K562 (cell line): Measurements from ENCODE around the gene ARHGDIA. TPM values are rescaled to one million over a fixed set of nuclear protein-coding genes. Genes with fewer than 3 reads are reported as not detected.
A peak's percentile ranks its signal among the peaks of the same experiment; 100 is the strongest.

Experiments used
- HCFC1 ChIP-seq: IDR thresholded peaks from 2 replicates; pipeline ENCODE4 v1.6.1; 2012; ENCODE audit warnings: low read depth, low read length, improper control_type of control experiment
- KDM5B ChIP-seq: fragments of 200-600 bp; sonication (generic); IDR thresholded peaks from 2 replicates; pipeline ENCODE4 v1.6.1; 2012; ENCODE audit warnings: low read depth, mild to moderate bottlenecking, moderate library complexity, low read length, control low read depth, inconsistent platforms; ENCODE audit not compliant: insufficient replicate concordance
- L3MBTL2 ChIP-seq: fragments of 450-650 bp; IDR thresholded peaks from 2 replicates; pipeline ENCODE4 v1.6.1; 2016; ENCODE audit warnings: mild to moderate bottlenecking, moderate library complexity
- NR4A1 ChIP-seq, 2 experiments: fragments of 250-450 bp in 1 of 2; fragments of 450-650 bp in 1 of 2; sonication (Bioruptor Pico) in 1 of 2; IDR thresholded peaks; 2 replicates each; pipeline versions ENCODE4 v1.4.0 to v1.6.1; 2016 to 2020; ENCODE audit warnings: mild to moderate bottlenecking in 2 of 2, missing compliant biosample characterization in 1 of 2, missing genetic modification characterization in 1 of 2, moderate library complexity in 1 of 2
- SMARCE1 ChIP-seq: fragments of 450-650 bp; IDR thresholded peaks from 2 replicates; pipeline ENCODE4 v1.7.1; 2016; ENCODE audit warnings: mild to moderate bottlenecking
- TAF9B ChIP-seq: fragments of 450-650 bp; IDR thresholded peaks from 2 replicates; pipeline ENCODE4 v1.6.1; 2018; ENCODE audit warnings: mild to moderate bottlenecking; ENCODE audit not compliant: partially characterized antibody
- TFAM ChIP-seq: fragments of 250-450 bp; sonication (Bioruptor Pico); conservative IDR thresholded peaks from 2 replicates; pipeline ENCODE4 v1.5.0; 2021; ENCODE audit warnings: mild to moderate bottlenecking, moderate library complexity
- ZNF551 ChIP-seq: fragments of 250-450 bp; sonication (Bioruptor Pico); IDR thresholded peaks from 2 replicates; pipeline ENCODE4 v1.5.0; 2021; ENCODE audit warnings: mild to moderate bottlenecking, moderate library complexity
- ZNF668 ChIP-seq: fragments of 250-450 bp; sonication (Bioruptor Pico); IDR thresholded peaks from 2 replicates; pipeline ENCODE4 v1.8.0; 2022; ENCODE audit warnings: mild to moderate bottlenecking, inconsistent platforms
- polyA plus RNA-seq, 8 experiments: library from polyadenylated mRNA; depleted of rRNA in 4 of 8; stranded (reverse) in 5 of 8; unstranded in 3 of 8; fragments of >200 nt; fragmentation: Nextera tagmentation in 2 of 8; fragmentation: Illumina TruSeq in 1 of 8; extraction: Ambion mirVana in 2 of 8; extraction: Trizol in 1 of 8; gene quantifications; 2 replicates each; pipeline versions ENCODE4 v1.2.1 to v1.2.3, GENCODE V29; 2011 to 2014; ENCODE audit warnings: inconsistent platforms in 1 of 8, missing spikeins in 1 of 8
- total RNA-seq, 7 experiments: library from RNA; depleted of rRNA in 6 of 7; stranded (reverse); fragments of >200 nt in 6 of 7; fragmentation: Illumina TruSeq in 2 of 7; extraction: Trizol in 2 of 7; gene quantifications; 2 replicates each; pipeline versions ENCODE4 v1.2.1 to v1.2.3, GENCODE V29; 2011 to 2021; ENCODE audit warnings: low replicate concordance in 1 of 7
- TF ChIP-seq, protein P1 (sequence below), 2 experiments: fragments of 450-650 bp; formaldehyde crosslinking in 1 of 2; IDR thresholded peaks; 2 replicates each; pipeline versions ENCODE4 v1.4.0 to v1.6.1; 2014 to 2020; ENCODE audit warnings: mild to moderate bottlenecking in 2 of 2, borderline replicate concordance in 1 of 2, low read depth in 1 of 2
- TF ChIP-seq, protein P2 (sequence below): fragments of 250-450 bp; sonication (Bioruptor Pico); IDR thresholded peaks from 2 replicates; pipeline ENCODE4 v1.8.0; 2021; ENCODE audit warnings: moderate library complexity, mild to moderate bottlenecking, inconsistent platforms
- TF ChIP-seq, protein P3 (sequence below): fragments of 250-450 bp; sonication (Bioruptor Pico); IDR thresholded peaks from 2 replicates; pipeline ENCODE4 v1.4.0; 2020

Gene ARHGDIA
- total and polyA plus RNA-seq, 9 of the 15 experiments (the other 6 are each of a cell fraction or from before 2014, with no cell fraction given), result 9.6 to 340 (median 97.6) TPM

DNA sequence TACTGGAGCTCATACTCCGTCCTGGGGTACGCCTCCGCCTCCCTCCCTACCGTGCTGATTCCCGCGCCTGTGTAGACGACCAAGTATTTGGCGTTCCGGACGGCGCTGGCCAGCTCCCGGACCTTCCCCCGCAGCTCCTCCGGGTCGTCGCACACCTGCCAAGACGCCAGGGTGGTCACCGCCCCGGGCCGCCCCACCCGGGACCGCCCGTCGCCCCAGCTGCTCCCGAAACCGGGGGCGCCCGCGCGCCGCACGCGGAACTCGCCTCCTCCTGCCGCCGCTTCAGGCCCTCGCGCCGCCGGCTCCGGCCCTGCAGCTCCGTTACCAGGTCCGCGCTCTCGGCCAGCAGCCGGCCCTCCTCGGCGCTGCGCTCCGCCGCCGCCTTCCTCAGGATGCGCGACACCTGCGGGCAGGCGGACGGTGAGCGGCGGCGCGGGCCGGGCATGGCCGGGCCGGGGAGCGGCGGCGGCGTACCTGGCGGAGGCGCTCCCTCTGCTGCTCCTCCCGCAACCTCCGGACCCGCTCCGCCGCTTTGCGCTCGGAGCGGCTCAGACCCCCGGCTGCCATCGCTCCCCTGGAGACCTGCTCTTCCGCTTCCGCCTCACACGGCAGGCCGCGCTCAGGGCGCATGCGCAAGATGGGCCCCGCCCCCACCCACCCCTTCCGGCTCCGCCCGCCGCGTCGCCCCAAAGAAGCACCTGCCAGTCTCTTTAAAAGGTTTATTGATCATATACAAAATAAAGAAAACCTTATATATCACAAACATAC, 46.6 kb upstream of the ARHGDIA start, which contains the start of gene SIRT7 (continued):
- no peak for TF ChIP-seq SMARCE1
- no peak for TF ChIP-seq TAF9B
- TF ChIP-seq KDM5B, result peak; percentile 26
- TF ChIP-seq, protein P1, sequence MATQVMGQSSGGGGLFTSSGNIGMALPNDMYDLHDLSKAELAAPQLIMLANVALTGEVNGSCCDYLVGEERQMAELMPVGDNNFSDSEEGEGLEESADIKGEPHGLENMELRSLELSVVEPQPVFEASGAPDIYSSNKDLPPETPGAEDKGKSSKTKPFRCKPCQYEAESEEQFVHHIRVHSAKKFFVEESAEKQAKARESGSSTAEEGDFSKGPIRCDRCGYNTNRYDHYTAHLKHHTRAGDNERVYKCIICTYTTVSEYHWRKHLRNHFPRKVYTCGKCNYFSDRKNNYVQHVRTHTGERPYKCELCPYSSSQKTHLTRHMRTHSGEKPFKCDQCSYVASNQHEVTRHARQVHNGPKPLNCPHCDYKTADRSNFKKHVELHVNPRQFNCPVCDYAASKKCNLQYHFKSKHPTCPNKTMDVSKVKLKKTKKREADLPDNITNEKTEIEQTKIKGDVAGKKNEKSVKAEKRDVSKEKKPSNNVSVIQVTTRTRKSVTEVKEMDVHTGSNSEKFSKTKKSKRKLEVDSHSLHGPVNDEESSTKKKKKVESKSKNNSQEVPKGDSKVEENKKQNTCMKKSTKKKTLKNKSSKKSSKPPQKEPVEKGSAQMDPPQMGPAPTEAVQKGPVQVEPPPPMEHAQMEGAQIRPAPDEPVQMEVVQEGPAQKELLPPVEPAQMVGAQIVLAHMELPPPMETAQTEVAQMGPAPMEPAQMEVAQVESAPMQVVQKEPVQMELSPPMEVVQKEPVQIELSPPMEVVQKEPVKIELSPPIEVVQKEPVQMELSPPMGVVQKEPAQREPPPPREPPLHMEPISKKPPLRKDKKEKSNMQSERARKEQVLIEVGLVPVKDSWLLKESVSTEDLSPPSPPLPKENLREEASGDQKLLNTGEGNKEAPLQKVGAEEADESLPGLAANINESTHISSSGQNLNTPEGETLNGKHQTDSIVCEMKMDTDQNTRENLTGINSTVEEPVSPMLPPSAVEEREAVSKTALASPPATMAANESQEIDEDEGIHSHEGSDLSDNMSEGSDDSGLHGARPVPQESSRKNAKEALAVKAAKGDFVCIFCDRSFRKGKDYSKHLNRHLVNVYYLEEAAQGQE (IDR thresholded peaks at IDR 0.05; ENCODE audit: borderline replicate concordance), result peak; percentile 28
- TF ChIP-seq, protein P1 (CRISPR knock-in tag; IDR thresholded peaks at IDR 0.05; ENCODE audit: low read depth), result peak; percentile 88
- TF ChIP-seq ZNF668 (CRISPR knock-in tag), result no peak
- no peak for TF ChIP-seq TFAM (CRISPR knock-in tag)
- TF ChIP-seq, protein P2, sequence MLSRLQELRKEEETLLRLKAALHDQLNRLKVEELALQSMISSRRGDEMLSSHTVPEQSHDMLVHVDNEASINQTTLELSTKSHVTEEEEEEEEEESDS (CRISPR knock-in tag), result no peak
- TF ChIP-seq HCFC1, result peak; percentile 30; the same call in 1 of the 2 replicates
- TF ChIP-seq, protein P3, sequence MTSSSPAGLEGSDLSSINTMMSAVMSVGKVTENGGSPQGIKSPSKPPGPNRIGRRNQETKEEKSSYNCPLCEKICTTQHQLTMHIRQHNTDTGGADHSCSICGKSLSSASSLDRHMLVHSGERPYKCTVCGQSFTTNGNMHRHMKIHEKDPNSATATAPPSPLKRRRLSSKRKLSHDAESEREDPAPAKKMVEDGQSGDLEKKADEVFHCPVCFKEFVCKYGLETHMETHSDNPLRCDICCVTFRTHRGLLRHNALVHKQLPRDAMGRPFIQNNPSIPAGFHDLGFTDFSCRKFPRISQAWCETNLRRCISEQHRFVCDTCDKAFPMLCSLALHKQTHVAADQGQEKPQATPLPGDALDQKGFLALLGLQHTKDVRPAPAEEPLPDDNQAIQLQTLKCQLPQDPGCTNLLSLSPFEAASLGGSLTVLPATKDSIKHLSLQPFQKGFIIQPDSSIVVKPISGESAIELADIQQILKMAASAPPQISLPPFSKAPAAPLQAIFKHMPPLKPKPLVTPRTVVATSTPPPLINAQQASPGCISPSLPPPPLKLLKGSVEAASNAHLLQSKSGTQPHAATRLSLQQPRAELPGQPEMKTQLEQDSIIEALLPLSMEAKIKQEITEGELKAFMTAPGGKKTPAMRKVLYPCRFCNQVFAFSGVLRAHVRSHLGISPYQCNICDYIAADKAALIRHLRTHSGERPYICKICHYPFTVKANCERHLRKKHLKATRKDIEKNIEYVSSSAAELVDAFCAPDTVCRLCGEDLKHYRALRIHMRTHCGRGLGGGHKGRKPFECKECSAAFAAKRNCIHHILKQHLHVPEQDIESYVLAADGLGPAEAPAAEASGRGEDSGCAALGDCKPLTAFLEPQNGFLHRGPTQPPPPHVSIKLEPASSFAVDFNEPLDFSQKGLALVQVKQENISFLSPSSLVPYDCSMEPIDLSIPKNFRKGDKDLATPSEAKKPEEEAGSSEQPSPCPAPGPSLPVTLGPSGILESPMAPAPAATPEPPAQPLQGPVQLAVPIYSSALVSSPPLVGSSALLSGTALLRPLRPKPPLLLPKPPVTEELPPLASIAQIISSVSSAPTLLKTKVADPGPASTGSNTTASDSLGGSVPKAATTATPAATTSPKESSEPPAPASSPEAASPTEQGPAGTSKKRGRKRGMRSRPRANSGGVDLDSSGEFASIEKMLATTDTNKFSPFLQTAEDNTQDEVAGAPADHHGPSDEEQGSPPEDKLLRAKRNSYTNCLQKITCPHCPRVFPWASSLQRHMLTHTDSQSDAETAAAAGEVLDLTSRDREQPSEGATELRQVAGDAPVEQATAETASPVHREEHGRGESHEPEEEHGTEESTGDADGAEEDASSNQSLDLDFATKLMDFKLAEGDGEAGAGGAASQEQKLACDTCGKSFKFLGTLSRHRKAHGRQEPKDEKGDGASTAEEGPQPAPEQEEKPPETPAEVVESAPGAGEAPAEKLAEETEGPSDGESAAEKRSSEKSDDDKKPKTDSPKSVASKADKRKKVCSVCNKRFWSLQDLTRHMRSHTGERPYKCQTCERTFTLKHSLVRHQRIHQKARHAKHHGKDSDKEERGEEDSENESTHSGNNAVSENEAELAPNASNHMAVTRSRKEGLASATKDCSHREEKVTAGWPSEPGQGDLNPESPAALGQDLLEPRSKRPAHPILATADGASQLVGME (CRISPR knock-in tag), result 0 out of 2 replicates have a peak, but pooled peaks have one; percentile 66
- no peak for TF ChIP-seq NR4A1 (CRISPR knock-in tag; IDR thresholded peaks at IDR 0.05)
- 0 out of 2 replicates have a peak, but pooled peaks have one; percentile 24 for TF ChIP-seq NR4A1 (tag; IDR thresholded peaks at IDR 0.05)
- no peak for TF ChIP-seq ZNF551 (CRISPR knock-in tag)
- peak; percentile 39; the same call in 1 of the 2 replicates for TF ChIP-seq L3MBTL2
